Endothelial cell (in vitro differentiated cells): ENCODE data around the gene SLC25A14. TPM values are rescaled to one million over a fixed set of nuclear protein-coding genes. Genes with fewer than 3 reads are reported as not detected.

Source experiments
- DNase-seq: peaks from one replicate; pipeline ENCODE4 v3.0.0; 2021; ENCODE audit warnings: low spot score
- H3K27ac Mint-ChIP-seq: one replicate; pipeline ENCODE4 v1.8.0; 2021; ENCODE audit warnings: mixed read lengths, inconsistent platforms; ENCODE audit not compliant: unreplicated experiment
- H3K27me3 Mint-ChIP-seq: one replicate; pipeline ENCODE4 v1.8.0; 2021; ENCODE audit warnings: mild to moderate bottlenecking, moderate library complexity, mixed read lengths, inconsistent platforms; ENCODE audit not compliant: unreplicated experiment
- H3K36me3 Mint-ChIP-seq: one replicate; pipeline ENCODE4 v1.8.0; 2021; ENCODE audit warnings: mild to moderate bottlenecking, low read depth, mixed read lengths, inconsistent platforms; ENCODE audit not compliant: unreplicated experiment
- H3K4me1 Mint-ChIP-seq: one replicate; pipeline ENCODE4 v1.8.0; 2021; ENCODE audit warnings: mild to moderate bottlenecking, mixed read lengths, inconsistent platforms; ENCODE audit not compliant: unreplicated experiment
- H3K4me3 Mint-ChIP-seq: one replicate; pipeline ENCODE4 v1.8.0; 2021; ENCODE audit warnings: mild to moderate bottlenecking, mixed read lengths, inconsistent platforms; ENCODE audit not compliant: unreplicated experiment
- H3K9me3 Mint-ChIP-seq: one replicate; pipeline ENCODE4 v1.8.0; 2021; ENCODE audit warnings: mixed read lengths, inconsistent platforms; ENCODE audit not compliant: unreplicated experiment
- CTCF ChIP-seq: fragments of 200-600 bp; sonication (generic); IDR thresholded peaks from one replicate; pipeline ENCODE4 v1.5.0; 2021; ENCODE audit warnings: antibody characterized with exemption; ENCODE audit not compliant: unreplicated experiment
- total RNA-seq: library from RNA; stranded (reverse); fragmentation: NEBNext Ultra II Directional; extraction: Animal tissue kit (Norgen Biotek cat#: 25700); gene quantifications from one replicate; pipeline ENCODE4 v1.2.1, GENCODE V29; 2021; ENCODE audit not compliant: unreplicated experiment

The SLC25A14 gene
- total RNA-seq, 1 donor from 2014 or later = 14.5 TPM

- H3K36me3 Mint-ChIP-seq = no peaks in the 10 kb centered on the region
- H3K4me3 Mint-ChIP-seq = no peak overlapping the region
- TF ChIP-seq CTCF = no peak
- H3K9me3 Mint-ChIP-seq = no peaks in the 10 kb centered on the region
- no peak for DNase-seq
- no peaks in the 10 kb centered on the region for H3K4me1 Mint-ChIP-seq
- no peak overlapping the region for H3K27ac Mint-ChIP-seq
- no peaks in the 10 kb centered on the region for H3K27me3 Mint-ChIP-seq
These were observed 75.5 kb downstream of the SLC25A14 start for GRCh38 chrX:130415201-130415600.

- no peak for DNase-seq
- H3K36me3 Mint-ChIP-seq = no peaks in the 10 kb centered on the region
- H3K4me1 Mint-ChIP-seq = no peaks in the 10 kb centered on the region
- no peaks in the 10 kb centered on the region for H3K27me3 Mint-ChIP-seq
- H3K9me3 Mint-ChIP-seq = no peaks in the 10 kb centered on the region
- H3K27ac Mint-ChIP-seq = no peak overlapping the region
- no peak overlapping the region for H3K4me3 Mint-ChIP-seq
- no peak for TF ChIP-seq CTCF
These were observed 77.1 kb downstream of the SLC25A14 start for GRCh38 chrX:130416785-130417184.

- no peaks in the 10 kb centered on the region for H3K36me3 Mint-ChIP-seq
These were observed 78.3 kb downstream of the SLC25A14 start for GRCh38 chrX:130418066-130418465.

GRCh38 chrX:130418740-130419139 is 79.0 kb downstream of the SLC25A14 start:
- no peaks in the 10 kb centered on the region for H3K36me3 Mint-ChIP-seq
- H3K27me3 Mint-ChIP-seq = no peaks in the 10 kb centered on the region
- TF ChIP-seq CTCF = no peak
- H3K4me3 Mint-ChIP-seq = no peak overlapping the region
- DNase-seq = no peak
- no peaks in the 10 kb centered on the region for H3K4me1 Mint-ChIP-seq
- H3K9me3 Mint-ChIP-seq = no peaks in the 10 kb centered on the region
- no peak overlapping the region for H3K27ac Mint-ChIP-seq

More at GRCh38 chrX:130418066-130418465, 78.3 kb downstream of the SLC25A14 start:
- H3K9me3 Mint-ChIP-seq = no peaks in the 10 kb centered on the region
- no peak for TF ChIP-seq CTCF
- no peaks in the 10 kb centered on the region for H3K4me1 Mint-ChIP-seq
- no peak overlapping the region for H3K4me3 Mint-ChIP-seq
- H3K27me3 Mint-ChIP-seq = no peaks in the 10 kb centered on the region
- no peak overlapping the region for H3K27ac Mint-ChIP-seq
- no peak for DNase-seq

- no peaks in the 10 kb centered on the region for H3K4me1 Mint-ChIP-seq
- H3K27ac Mint-ChIP-seq = no peak overlapping the region
- no peaks in the 10 kb centered on the region for H3K36me3 Mint-ChIP-seq
These were observed 79.5 kb downstream of the SLC25A14 start for GRCh38 chrX:130419263-130419662.

More at GRCh38 chrX:130419263-130419662, 79.5 kb downstream of the SLC25A14 start:
- no peak for TF ChIP-seq CTCF
- no peak for DNase-seq
- H3K4me3 Mint-ChIP-seq = no peak overlapping the region
- H3K9me3 Mint-ChIP-seq = no peaks in the 10 kb centered on the region
- no peaks in the 10 kb centered on the region for H3K27me3 Mint-ChIP-seq

Other genes starting within 250 kb of the SLC25A14 start
- 23.6 TPM for gene ELF4, start 229.4 kb upstream of the SLC25A14 start, total RNA-seq
- gene AIFM1, start 174.1 kb upstream of the SLC25A14 start, total RNA-seq = 39.9 TPM
- 4.1 TPM for gene RAB33A, start 168.0 kb upstream of the SLC25A14 start, total RNA-seq
- 7.4 TPM for gene ZNF280C, start 71.0 kb upstream of the SLC25A14 start, total RNA-seq
- not detected for gene GPR119, start 45.8 kb downstream of the SLC25A14 start, total RNA-seq
- 24.5 TPM for gene RBMX2, start 62.1 kb downstream of the SLC25A14 start, total RNA-seq